Stimulated activated effector memory CD8-positive, alpha-beta T cell treated with anti-CD3 and anti-CD28 coated beads, Interleukin-12 subunit alpha, Interleukin-12 subunit beta, amount 100 ng/mL, for 72 hours (primary cell): ENCODE measurements around the gene HOXB6.

ENCODE experiments used
- ATAC-seq: fragments of 150-1000 bp; cut with Tn5 transposase; 2 replicates; pipeline ENCODE4 v1.10.0; 2021
- DNase-seq, 2 donors: peaks; one replicate each; pipeline ENCODE4 v3.0.0; 2021 to 2022; ENCODE audit warnings: low spot score in 2 of 2
- H3K27ac Mint-ChIP-seq: one replicate; pipeline ENCODE4 v1.8.0; 2022; ENCODE audit warnings: mild to moderate bottlenecking, mixed read lengths
- H3K36me3 Mint-ChIP-seq: one replicate; pipeline ENCODE4 v1.8.0; 2022; ENCODE audit warnings: mild to moderate bottlenecking, mixed read lengths
- H3K4me1 Mint-ChIP-seq: one replicate; pipeline ENCODE4 v1.8.0; 2022; ENCODE audit warnings: mixed read lengths
- H3K4me3 Mint-ChIP-seq: one replicate; pipeline ENCODE4 v1.8.0; 2022; ENCODE audit warnings: mild to moderate bottlenecking, mixed read lengths
- H3K9me3 Mint-ChIP-seq: one replicate; pipeline ENCODE4 v1.8.0; 2022; ENCODE audit warnings: mixed read lengths

HOXB6 gene

GRCh38 chr17:48576479-48577309 is 28.1 kb downstream of the HOXB6 start:
- Mint-ChIP-seq H3K36me3 (no peaks in the 10 kb centered on the region), H3K4me1 (peaks cover 9% of the 10 kb centered on the region), H3K4me3 (peak overlapping the region; percentile 86), H3K9me3 (no peaks in the 10 kb centered on the region), H3K27ac (no peak overlapping the region)
- ATAC-seq (no peak), DNase-seq (no peak)

- no peak for ATAC-seq
- H3K36me3 Mint-ChIP-seq, result no peaks in the 10 kb centered on the region
- H3K9me3 Mint-ChIP-seq, result no peaks in the 10 kb centered on the region
- H3K4me1 Mint-ChIP-seq, result peaks cover 9% of the 10 kb centered on the region
- no peak overlapping the region for H3K27ac Mint-ChIP-seq
- no peak for DNase-seq
- peak overlapping the region; percentile 15 for H3K4me3 Mint-ChIP-seq
These were observed 28.9 kb downstream of the HOXB6 start for GRCh38 chr17:48575673-48576478.

GRCh38 chr17:48575066-48575582 is 29.7 kb downstream of the HOXB6 start:
- ATAC-seq (no peak), DNase-seq (no peak)
- Mint-ChIP-seq H3K4me3 (no peak overlapping the region), H3K9me3 (no peaks in the 10 kb centered on the region), H3K27ac (no peak overlapping the region), H3K4me1 (peaks cover 9% of the 10 kb centered on the region), H3K36me3 (no peaks in the 10 kb centered on the region)

GRCh38 chr17:48574505-48575065 is 30.2 kb downstream of the HOXB6 start:
- Mint-ChIP-seq H3K36me3 (no peaks in the 10 kb centered on the region), H3K27ac (no peak overlapping the region), H3K4me1 (peaks cover 9% of the 10 kb centered on the region), H3K9me3 (no peaks in the 10 kb centered on the region), H3K4me3 (no peak overlapping the region)
- ATAC-seq (no peak), DNase-seq (no peak)

DNA sequence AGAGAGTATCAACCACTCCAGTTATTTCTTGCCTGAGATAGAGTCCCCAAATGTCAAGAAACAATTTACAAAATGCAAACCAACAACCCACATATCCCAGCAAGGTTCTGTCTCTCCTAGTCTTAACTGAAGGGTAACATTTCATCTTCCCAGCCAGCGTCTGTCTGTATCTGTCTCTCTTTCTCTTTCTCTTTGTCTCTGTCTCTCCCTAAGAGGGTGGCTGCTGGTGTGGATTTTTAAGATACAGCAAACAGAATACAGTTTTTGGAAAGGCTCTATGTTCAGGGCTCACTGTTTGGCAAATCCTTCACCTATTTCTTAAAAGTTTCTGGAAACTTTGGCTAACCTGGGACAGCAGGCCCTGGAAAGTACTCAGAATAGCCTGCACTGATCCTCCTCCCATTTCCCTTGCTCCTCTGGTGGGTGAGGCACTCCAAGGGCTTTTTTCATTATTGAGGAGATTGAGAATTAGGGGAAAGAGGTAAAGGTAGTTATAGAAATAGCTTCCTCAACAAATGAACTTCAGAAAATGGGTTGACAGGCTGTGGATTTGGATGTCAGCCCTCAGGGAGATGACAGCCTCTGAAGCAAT is 32.9 kb downstream of the HOXB6 start:
- H3K9me3 Mint-ChIP-seq, result no peaks in the 10 kb centered on the region
- no peaks in the 10 kb centered on the region for H3K36me3 Mint-ChIP-seq
- H3K4me3 Mint-ChIP-seq, result no peak overlapping the region
- ATAC-seq, result no peak
- no peak for DNase-seq
- peaks cover 5% of the 10 kb centered on the region for H3K4me1 Mint-ChIP-seq
- no peak overlapping the region for H3K27ac Mint-ChIP-seq

- no peaks in the 10 kb centered on the region for H3K36me3 Mint-ChIP-seq
- H3K27ac Mint-ChIP-seq, result no peak overlapping the region
- ATAC-seq (no peak), DNase-seq (no peak)
- H3K9me3 Mint-ChIP-seq, result no peaks in the 10 kb centered on the region
- peaks cover 5% of the 10 kb centered on the region for H3K4me1 Mint-ChIP-seq
- H3K4me3 Mint-ChIP-seq, result no peak overlapping the region
These were observed 33.6 kb downstream of the HOXB6 start for GRCh38 chr17:48571024-48571818.

- Mint-ChIP-seq H3K9me3 (no peaks in the 10 kb centered on the region), H3K4me3 (no peak overlapping the region), H3K27ac (no peak overlapping the region), H3K4me1 (peaks cover 5% of the 10 kb centered on the region), H3K36me3 (no peaks in the 10 kb centered on the region)
- ATAC-seq, result no peak
- no peak for DNase-seq
These were observed 34.3 kb downstream of the HOXB6 start for GRCh38 chr17:48570325-48571023.

DNA sequence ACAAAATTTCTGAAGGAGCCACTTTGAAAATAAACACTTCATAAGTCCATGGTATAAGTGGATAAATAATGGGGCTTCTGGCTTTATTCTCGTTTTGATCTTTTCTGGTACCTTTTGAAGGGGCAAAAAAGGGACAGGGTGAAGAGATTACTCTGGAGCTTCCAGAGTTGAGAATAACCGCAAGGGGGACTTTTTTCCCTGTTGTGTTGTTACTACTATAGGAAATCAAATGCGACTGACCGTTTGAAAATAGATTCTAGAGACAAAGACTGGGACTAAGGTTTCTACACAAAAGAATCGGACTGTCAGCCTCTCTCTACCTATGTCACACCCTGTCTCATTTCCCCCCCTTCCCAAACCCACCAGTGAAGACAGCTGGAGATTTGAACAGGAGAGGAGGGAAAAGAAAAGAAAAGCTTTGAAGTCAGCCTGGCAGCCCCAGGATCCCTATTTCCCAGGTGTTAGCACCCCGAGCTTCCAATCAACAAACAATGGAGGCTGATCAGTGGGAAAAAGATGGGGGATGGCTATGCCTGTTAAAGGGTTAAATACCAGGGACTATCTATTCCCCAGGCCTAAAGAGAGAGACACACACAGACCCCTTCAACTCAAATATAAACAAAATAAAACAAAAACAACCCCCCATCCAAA is 35.0 kb downstream of the HOXB6 start:
- no peak for DNase-seq
- H3K9me3 Mint-ChIP-seq, result no peaks in the 10 kb centered on the region
- H3K36me3 Mint-ChIP-seq, result no peaks in the 10 kb centered on the region
- H3K4me1 Mint-ChIP-seq, result peaks cover 5% of the 10 kb centered on the region
- no peak overlapping the region for H3K4me3 Mint-ChIP-seq
- ATAC-seq, result no peak
- H3K27ac Mint-ChIP-seq, result no peak overlapping the region

DNA sequence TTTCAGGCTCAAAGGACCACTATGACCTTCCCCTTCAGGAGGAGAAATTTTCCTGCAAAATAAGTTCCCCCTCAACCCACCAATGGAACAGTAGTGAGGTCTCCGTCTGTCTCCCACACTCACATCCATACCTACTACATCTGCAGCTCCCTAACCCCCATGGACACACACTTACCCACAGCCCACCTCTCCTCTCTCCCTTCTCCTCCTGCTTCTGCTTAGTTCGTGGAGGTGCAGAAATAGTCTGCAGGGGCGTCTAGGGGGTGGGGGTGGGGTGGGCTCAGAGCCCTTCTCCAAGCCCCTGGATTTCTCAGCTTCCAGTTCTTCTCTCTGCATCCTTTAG is 35.6 kb downstream of the HOXB6 start:
- DNase-seq (no peak), ATAC-seq (no peak)
- H3K27ac Mint-ChIP-seq, result no peak overlapping the region
- no peaks in the 10 kb centered on the region for H3K36me3 Mint-ChIP-seq
- H3K4me1 Mint-ChIP-seq, result peaks cover 5% of the 10 kb centered on the region
- no peaks in the 10 kb centered on the region for H3K9me3 Mint-ChIP-seq
- no peak overlapping the region for H3K4me3 Mint-ChIP-seq

GRCh38 chr17:48568499-48569239 is 36.1 kb downstream of the HOXB6 start:
- no peak overlapping the region for H3K27ac Mint-ChIP-seq
- no peak overlapping the region for H3K4me3 Mint-ChIP-seq
- no peaks in the 10 kb centered on the region for H3K9me3 Mint-ChIP-seq
- ATAC-seq, result no peak
- no peak for DNase-seq
- H3K4me1 Mint-ChIP-seq, result peaks cover 5% of the 10 kb centered on the region
- H3K36me3 Mint-ChIP-seq, result no peaks in the 10 kb centered on the region

- DNase-seq (no peak), ATAC-seq (no peak)
- Mint-ChIP-seq H3K4me1 (peaks cover 5% of the 10 kb centered on the region), H3K4me3 (no peak overlapping the region), H3K36me3 (no peaks in the 10 kb centered on the region), H3K27ac (no peak overlapping the region), H3K9me3 (no peaks in the 10 kb centered on the region)
These were observed 37.0 kb downstream of the HOXB6 start for GRCh38 chr17:48567646-48568354.

GRCh38 chr17:48567209-48567608 is 37.6 kb downstream of the HOXB6 start:
- H3K4me1 Mint-ChIP-seq, result peaks cover 5% of the 10 kb centered on the region
- DNase-seq (no peak), ATAC-seq (no peak)
- H3K4me3 Mint-ChIP-seq, result no peak overlapping the region
- H3K27ac Mint-ChIP-seq, result no peak overlapping the region
- no peaks in the 10 kb centered on the region for H3K36me3 Mint-ChIP-seq
- no peaks in the 10 kb centered on the region for H3K9me3 Mint-ChIP-seq

- Mint-ChIP-seq H3K36me3 (no peaks in the 10 kb centered on the region), H3K9me3 (no peaks in the 10 kb centered on the region)
- ATAC-seq, result no peak
These were observed 38.1 kb downstream of the HOXB6 start for GRCh38 chr17:48566717-48567116.

More at GRCh38 chr17:48566717-48567116, 38.1 kb downstream of the HOXB6 start:
- Mint-ChIP-seq H3K27ac (no peak overlapping the region), H3K4me3 (no peak overlapping the region), H3K4me1 (peaks cover 8% of the 10 kb centered on the region)
- no peak for DNase-seq
